Spleen (tissue), 7 donors: Measurements from ENCODE around the gene TAS2R30.

ENCODE experiments used
- POLR2A ChIP-seq, 3 donors: fragments of 450-650 bp; IDR thresholded peaks; one replicate each; pipeline ENCODE4 v1.5.1; 2017; ENCODE audit warnings: antibody characterized with exemption in 3 of 3, mild to moderate bottlenecking in 1 of 3
- POLR2AphosphoS5 ChIP-seq, 3 donors: sonication (generic); formaldehyde crosslinking; IDR thresholded peaks; one replicate each; pipeline ENCODE4 v1.5.1; 2017; ENCODE audit warnings: antibody characterized with exemption in 3 of 3
- TF ChIP-seq, protein P1 (sequence below), 11 experiments: fragments of 200-600 bp in 7 of 11; fragments of 450-650 bp in 4 of 11; sonication (generic) in 4 of 11; IDR thresholded peaks in 8 of 11; conservative IDR thresholded peaks in 3 of 11; 1 replicate in 7 of 11; 2 replicates in 4 of 11; pipeline versions ENCODE4 v1.4.0 to v1.8.0; 2016 to 2021; ENCODE audit warnings: antibody characterized with exemption in 11 of 11, inconsistent platforms in 4 of 11, mild to moderate bottlenecking in 1 of 11
- donor health status: DM: no; HTN: no; CAD: no; lungs with moderate emphysema.
- donor health status: DM: no; HTN: no; CAD: no.
- donor health status: DM: no; HTN: no; CAD: no.

DNA sequence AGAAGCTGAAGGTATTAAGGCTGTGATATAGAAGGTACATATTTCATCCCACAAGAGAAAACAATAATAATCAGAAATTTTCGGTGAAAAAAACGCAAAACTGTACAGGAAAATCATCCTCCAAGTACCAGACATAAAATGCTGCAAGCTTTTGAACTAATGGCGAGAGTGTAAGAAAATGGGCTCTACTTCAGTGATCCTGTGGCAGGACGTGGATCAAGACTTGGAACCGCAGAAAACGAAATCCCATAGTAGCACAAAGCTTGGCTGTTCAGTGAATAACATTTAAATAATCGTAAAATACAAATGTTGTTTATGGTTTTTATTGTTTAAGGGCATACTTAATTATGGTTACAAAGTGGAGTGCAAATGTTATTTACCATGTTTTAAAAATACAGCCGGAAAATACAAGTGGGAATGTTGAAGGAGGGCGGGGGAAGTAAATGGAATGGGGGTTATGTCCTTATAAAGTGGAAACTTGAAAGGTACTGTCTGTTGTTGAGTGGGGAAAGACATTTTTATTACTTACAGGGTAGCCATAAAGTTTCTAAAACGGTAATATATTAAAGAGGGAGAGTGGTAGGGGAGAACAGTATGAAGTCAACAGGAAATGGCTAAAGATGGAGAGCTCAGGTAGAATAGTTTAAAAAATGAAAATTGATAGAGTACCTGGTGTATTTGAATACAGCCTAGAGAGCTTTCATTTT lies 37.7 kb upstream of the TAS2R30 start:
- TF ChIP-seq, protein P1, sequence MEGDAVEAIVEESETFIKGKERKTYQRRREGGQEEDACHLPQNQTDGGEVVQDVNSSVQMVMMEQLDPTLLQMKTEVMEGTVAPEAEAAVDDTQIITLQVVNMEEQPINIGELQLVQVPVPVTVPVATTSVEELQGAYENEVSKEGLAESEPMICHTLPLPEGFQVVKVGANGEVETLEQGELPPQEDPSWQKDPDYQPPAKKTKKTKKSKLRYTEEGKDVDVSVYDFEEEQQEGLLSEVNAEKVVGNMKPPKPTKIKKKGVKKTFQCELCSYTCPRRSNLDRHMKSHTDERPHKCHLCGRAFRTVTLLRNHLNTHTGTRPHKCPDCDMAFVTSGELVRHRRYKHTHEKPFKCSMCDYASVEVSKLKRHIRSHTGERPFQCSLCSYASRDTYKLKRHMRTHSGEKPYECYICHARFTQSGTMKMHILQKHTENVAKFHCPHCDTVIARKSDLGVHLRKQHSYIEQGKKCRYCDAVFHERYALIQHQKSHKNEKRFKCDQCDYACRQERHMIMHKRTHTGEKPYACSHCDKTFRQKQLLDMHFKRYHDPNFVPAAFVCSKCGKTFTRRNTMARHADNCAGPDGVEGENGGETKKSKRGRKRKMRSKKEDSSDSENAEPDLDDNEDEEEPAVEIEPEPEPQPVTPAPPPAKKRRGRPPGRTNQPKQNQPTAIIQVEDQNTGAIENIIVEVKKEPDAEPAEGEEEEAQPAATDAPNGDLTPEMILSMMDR (IDR thresholded peaks at IDR 0.05 in 8 of 11, conservative IDR thresholded peaks at IDR 0.05 in 3 of 11) = no peak
- TF ChIP-seq POLR2A (IDR thresholded peaks at IDR 0.05) (no peak), POLR2AphosphoS5 (IDR thresholded peaks at IDR 0.05) (no peak)
